ENCODE results near the gene CDKN1C.

Gene CDKN1C

DNA sequence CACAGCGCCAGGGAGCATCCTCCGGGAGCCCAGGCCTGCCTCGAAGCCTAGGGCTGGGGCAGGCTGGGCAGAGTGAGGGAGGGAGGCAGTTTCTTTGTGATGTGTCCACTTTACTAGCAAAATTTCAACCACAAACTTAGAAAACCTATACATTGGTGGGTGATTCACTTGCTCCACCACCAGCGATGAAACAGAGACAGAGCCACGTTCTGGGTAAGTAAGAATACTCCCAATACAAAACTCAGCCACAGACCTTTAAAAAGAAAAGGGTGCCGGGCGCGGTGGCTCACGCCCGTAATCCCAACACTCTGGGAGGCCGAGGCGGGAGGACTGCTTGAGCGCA lies 22.3 kb downstream of the CDKN1C start (continued):
- TF ChIP-seq, protein P1, sequence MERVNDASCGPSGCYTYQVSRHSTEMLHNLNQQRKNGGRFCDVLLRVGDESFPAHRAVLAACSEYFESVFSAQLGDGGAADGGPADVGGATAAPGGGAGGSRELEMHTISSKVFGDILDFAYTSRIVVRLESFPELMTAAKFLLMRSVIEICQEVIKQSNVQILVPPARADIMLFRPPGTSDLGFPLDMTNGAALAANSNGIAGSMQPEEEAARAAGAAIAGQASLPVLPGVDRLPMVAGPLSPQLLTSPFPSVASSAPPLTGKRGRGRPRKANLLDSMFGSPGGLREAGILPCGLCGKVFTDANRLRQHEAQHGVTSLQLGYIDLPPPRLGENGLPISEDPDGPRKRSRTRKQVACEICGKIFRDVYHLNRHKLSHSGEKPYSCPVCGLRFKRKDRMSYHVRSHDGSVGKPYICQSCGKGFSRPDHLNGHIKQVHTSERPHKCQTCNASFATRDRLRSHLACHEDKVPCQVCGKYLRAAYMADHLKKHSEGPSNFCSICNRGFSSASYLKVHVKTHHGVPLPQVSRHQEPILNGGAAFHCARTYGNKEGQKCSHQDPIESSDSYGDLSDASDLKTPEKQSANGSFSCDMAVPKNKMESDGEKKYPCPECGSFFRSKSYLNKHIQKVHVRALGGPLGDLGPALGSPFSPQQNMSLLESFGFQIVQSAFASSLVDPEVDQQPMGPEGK (CRISPR knock-in tag; IDR thresholded peaks at IDR 0.05; ENCODE audit: borderline replicate concordance) = no peak
- TF ChIP-seq BACH2 (CRISPR knock-in tag; IDR thresholded peaks at IDR 0.05; ENCODE audit: borderline replicate concordance) = no peak
- TF ChIP-seq ZFP30 (CRISPR knock-in tag; IDR thresholded peaks at IDR 0.05) = no peak
- TF ChIP-seq GLIS3 (CRISPR knock-in tag; IDR thresholded peaks at IDR 0.05) = no peak
- TF ChIP-seq ZNF70 (CRISPR knock-in tag; IDR thresholded peaks at IDR 0.05) = no peak
- no peak for TF ChIP-seq ZNF8 (CRISPR knock-in tag; IDR thresholded peaks at IDR 0.05)
- no peak for TF ChIP-seq ZNF565 (CRISPR knock-in tag; conservative IDR thresholded peaks at IDR 0.05; ENCODE audit: low read depth)

DNA sequence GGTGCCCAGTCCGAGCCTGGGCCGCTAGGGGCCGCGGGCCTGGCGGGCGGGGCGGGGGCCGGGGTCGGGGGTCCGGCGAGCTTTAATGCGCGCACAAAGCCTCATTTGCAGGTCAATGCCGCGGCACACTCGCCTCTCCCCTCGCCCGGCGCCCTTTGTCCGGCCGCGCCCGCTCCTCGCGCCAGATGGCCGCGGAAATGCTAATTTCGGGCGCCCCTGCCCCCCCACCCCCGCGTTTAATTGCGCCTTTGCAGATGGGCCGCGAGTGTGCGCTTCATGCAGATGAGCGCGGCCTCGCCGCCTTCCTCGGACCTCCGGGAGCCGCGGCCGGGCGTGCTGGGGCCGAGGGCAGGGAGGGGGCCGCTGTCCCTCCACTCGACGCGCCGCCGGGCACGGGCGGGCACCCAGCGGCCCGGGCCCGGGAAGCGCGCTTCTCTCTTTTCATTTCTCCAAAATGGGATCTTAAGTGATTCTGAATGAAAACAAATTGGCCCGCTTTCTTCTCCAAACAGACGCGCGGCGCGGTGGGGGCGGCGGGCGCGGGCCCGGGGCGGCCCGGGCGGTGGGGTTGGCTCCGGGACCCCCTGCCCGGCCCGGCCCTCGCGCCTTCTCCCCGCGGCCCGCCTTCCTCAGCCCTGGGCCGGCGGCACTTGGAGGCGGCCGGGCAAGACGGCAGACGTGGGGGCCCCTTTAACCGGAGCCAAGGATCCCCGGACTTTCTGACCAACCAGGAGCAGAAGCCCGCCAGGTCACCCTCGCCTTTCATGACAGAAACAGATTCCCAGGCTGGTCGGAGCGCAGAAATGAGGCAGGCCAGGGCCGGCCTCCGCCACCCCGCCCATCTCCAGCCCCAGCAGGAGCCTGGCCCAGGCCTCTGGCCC lies 22.9 kb downstream of the CDKN1C start:
- TF ChIP-seq SNAI2 (CRISPR knock-in tag; IDR thresholded peaks at IDR 0.05) (no peak), RARB (CRISPR knock-in tag; IDR thresholded peaks at IDR 0.05) (no peak)
- ATAC-seq = no peak

DNA sequence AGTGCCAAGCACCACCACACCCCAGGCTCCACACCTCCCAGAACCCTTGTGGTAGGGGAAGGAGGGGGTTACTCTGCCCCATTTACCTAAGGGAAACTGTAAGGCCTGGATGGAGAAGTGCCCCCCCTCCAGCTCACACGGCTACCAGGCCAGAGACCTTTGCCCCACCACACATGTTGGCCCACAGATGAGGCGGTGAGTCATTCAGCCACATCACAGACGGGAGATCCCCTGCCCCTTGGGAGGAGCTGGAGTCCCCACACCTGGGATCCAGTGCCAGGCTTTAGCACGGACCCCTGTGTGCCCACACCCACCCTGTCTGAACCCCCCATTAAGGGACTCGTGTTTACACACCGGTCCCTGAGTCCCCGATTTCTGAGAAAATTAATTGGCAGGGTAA lies 24.9 kb downstream of the CDKN1C start:
- no peak for ATAC-seq
- no peak for TF ChIP-seq ZFP30 (CRISPR knock-in tag; IDR thresholded peaks at IDR 0.05)

DNA sequence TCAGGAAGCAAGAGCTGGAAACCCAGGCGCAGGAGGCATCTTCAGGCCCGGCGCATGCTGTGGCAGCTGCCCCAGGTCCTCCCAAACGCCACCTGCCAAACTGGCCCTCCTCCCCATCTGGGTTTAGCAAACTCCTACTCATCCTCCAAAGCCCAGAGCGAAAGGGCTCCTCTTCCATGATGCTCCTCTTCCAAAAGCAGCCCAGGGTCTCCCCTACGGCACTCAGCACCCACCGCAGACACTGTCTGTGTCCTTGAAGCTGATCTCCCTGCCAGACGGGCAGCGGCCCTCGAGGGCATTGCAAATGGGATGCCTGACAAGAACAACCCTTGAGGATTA lies 25.9 kb downstream of the CDKN1C start:
- no peak for ATAC-seq
- TF ChIP-seq ZFP3 (CRISPR knock-in tag; IDR thresholded peaks at IDR 0.05) = peak; percentile 91
- TF ChIP-seq OSR1 (CRISPR knock-in tag; IDR thresholded peaks at IDR 0.05) = no peak

DNA sequence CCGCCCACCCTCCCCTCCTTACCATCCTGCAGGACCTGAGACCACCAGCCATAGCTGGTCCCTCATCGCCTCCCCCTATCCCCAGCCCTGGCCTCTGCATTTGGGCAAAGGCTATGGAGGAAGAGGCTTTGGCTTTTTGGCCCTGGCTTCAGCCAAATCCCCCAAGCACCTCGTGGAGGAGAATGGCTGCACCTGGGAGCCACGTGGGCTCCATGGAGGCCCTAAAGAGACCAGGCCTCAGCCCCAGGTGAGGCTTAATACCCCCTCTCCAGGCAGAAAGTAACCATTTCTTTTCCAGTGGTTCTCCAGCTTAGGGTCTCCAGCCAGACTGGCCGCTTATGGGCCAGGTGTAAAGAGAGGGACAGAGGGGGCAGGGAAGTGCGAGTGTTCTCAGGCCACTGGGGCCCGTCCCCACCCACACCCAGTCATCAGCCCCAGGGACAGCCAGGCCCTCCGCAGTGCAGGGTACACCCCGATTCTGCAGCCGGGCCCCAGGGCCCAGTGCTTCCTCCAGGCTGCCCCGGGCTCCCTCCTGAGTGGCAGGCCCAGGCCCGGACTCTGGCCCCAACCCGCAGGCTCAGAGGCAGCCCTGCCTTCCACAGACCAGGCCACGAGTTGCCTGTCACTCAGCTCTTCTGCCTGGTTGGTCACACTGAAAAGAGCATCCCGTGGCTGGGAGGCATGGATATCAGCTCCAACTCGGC lies 26.4 kb downstream of the CDKN1C start:
- ATAC-seq = no peak
- TF ChIP-seq, protein P2, sequence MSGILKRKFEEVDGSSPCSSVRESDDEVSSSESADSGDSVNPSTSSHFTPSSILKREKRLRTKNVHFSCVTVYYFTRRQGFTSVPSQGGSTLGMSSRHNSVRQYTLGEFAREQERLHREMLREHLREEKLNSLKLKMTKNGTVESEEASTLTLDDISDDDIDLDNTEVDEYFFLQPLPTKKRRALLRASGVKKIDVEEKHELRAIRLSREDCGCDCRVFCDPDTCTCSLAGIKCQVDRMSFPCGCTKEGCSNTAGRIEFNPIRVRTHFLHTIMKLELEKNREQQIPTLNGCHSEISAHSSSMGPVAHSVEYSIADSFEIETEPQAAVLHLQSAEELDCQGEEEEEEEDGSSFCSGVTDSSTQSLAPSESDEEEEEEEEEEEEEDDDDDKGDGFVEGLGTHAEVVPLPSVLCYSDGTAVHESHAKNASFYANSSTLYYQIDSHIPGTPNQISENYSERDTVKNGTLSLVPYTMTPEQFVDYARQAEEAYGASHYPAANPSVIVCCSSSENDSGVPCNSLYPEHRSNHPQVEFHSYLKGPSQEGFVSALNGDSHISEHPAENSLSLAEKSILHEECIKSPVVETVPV (CRISPR knock-in tag; IDR thresholded peaks at IDR 0.05) = no peak
- no peak for TF ChIP-seq GLIS3 (CRISPR knock-in tag; IDR thresholded peaks at IDR 0.05)
- TF ChIP-seq, protein P3, sequence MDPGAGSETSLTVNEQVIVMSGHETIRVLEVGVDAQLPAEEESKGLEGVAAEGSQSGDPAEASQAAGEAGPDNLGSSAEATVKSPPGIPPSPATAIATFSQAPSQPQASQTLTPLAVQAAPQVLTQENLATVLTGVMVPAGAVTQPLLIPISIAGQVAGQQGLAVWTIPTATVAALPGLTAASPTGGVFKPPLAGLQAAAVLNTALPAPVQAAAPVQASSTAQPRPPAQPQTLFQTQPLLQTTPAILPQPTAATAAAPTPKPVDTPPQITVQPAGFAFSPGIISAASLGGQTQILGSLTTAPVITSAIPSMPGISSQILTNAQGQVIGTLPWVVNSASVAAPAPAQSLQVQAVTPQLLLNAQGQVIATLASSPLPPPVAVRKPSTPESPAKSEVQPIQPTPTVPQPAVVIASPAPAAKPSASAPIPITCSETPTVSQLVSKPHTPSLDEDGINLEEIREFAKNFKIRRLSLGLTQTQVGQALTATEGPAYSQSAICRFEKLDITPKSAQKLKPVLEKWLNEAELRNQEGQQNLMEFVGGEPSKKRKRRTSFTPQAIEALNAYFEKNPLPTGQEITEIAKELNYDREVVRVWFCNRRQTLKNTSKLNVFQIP (CRISPR knock-in tag; IDR thresholded peaks at IDR 0.05; ENCODE audit: borderline replicate concordance, low read depth) = no peak
- no peak for TF ChIP-seq PPARA (CRISPR knock-in tag; IDR thresholded peaks at IDR 0.05; ENCODE audit: borderline replicate concordance)
- no peak for TF ChIP-seq ZNF70 (CRISPR knock-in tag; IDR thresholded peaks at IDR 0.05)
- TF ChIP-seq ZNF8 (CRISPR knock-in tag; IDR thresholded peaks at IDR 0.05) = no peak
- no peak for TF ChIP-seq SNAI2 (CRISPR knock-in tag; IDR thresholded peaks at IDR 0.05)
- TF ChIP-seq, protein P4, sequence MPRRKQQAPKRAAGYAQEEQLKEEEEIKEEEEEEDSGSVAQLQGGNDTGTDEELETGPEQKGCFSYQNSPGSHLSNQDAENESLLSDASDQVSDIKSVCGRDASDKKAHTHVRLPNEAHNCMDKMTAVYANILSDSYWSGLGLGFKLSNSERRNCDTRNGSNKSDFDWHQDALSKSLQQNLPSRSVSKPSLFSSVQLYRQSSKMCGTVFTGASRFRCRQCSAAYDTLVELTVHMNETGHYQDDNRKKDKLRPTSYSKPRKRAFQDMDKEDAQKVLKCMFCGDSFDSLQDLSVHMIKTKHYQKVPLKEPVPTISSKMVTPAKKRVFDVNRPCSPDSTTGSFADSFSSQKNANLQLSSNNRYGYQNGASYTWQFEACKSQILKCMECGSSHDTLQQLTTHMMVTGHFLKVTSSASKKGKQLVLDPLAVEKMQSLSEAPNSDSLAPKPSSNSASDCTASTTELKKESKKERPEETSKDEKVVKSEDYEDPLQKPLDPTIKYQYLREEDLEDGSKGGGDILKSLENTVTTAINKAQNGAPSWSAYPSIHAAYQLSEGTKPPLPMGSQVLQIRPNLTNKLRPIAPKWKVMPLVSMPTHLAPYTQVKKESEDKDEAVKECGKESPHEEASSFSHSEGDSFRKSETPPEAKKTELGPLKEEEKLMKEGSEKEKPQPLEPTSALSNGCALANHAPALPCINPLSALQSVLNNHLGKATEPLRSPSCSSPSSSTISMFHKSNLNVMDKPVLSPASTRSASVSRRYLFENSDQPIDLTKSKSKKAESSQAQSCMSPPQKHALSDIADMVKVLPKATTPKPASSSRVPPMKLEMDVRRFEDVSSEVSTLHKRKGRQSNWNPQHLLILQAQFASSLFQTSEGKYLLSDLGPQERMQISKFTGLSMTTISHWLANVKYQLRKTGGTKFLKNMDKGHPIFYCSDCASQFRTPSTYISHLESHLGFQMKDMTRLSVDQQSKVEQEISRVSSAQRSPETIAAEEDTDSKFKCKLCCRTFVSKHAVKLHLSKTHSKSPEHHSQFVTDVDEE (CRISPR knock-in tag; IDR thresholded peaks at IDR 0.05) = no peak

DNA sequence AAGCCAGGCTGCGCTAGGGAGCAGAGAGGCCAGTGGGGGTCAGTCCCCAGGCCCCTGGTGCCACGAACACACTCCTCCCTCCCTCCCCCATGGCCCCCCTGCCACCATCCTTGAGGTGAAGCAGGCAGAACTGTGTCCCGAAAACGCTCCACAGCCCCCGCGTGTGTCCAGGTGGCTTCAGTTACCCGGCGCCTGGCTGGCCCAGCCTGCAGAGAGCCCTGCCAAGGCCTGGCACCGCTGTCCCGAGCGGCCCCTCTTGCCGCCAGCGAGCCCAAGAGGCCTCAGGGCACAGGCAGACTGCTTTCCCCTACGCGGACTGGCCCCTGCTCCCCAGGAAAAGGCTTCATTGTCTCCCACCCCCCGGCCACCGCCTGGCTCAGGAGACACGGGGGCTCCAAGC lies 27.7 kb downstream of the CDKN1C start:
- peak; percentile 23; the same call in 2 of the 3 replicates for ATAC-seq
- TF ChIP-seq, protein P3 (CRISPR knock-in tag; IDR thresholded peaks at IDR 0.05; ENCODE audit: borderline replicate concordance, low read depth) = no peak
- TF ChIP-seq ISL1 (CRISPR knock-in tag; IDR thresholded peaks at IDR 0.05) = no peak
- TF ChIP-seq, protein P1 (CRISPR knock-in tag; IDR thresholded peaks at IDR 0.05; ENCODE audit: borderline replicate concordance) = no peak
